HG03159 (cell line): ENCODE results near the gene EXOC6.

Experiments used
- ATAC-seq: cut with Tn5 transposase; IDR thresholded peaks from one replicate; pipeline ENCODE4 v1.9.1; 2021; ENCODE audit warnings: mild to moderate bottlenecking, moderate library complexity; ENCODE audit not compliant: unreplicated experiment

Gene EXOC6

DNA sequence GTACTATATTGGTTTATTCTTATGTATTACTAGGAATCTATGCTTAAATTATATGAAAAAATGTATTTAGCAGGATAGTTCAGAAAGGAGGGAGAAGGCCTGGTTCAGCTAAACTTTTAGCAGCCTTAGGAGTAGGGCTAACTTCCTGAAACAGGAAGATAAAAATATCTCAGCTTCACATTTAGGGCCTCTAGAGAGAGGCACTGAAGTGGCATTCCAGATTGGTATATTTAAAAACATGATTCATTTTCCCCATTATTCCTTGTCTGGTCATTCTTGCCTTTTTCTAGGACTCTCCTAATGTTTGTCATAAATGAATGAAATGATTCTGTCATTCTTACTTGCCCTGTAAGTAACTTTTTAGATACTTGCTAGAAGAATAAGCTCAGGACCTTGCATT lies 149.3 kb downstream of the EXOC6 start:
- no peak for ATAC-seq

DNA sequence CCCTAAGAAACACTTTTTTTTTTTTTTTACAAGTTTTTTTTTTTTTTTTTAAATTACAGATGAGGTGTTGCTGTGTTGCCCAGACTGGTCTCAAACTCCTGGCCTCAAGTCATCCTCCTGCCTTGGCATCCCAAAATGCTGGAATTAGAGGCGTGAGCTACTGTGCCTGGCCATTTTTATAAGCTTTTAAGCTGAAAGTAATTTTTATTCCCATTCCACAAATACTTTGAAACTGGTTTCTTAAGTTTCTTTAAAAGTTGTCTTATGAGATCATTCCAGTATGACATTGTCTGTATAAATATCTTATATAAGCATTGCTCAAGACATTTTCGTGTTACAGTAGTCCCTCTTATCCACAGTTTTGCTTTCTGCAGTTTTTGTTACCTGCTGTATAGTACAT lies 150.9 kb downstream of the EXOC6 start:
- ATAC-seq = no peak

DNA sequence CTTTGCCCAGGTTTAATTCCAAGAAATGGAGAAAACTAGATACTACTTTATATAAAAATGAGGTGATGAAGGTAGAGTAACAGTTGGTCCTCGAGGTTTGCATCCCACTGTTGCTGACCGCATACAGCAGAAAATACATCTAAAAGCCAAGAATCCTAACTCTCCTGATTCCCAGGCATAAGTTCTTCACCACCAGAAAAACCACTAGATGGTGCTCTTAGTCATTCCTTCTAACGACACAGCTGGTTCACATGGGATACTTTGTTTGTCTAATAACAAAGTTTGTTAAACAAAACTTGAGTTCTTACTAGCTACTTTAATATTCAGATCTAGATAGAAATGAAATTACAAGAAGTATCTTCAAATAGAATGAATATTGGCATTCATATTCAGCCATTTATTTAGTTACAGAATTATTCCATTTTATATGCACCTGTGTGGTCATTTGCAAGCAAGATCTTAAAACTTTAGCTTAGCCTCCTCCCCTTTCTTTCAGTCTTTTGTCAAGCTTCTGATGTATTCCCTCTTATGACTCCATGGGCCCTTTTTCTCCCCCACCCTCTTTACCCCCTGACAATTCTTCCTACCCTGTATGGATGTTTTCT lies 158.2 kb downstream of the EXOC6 start:
- no peak for ATAC-seq

DNA sequence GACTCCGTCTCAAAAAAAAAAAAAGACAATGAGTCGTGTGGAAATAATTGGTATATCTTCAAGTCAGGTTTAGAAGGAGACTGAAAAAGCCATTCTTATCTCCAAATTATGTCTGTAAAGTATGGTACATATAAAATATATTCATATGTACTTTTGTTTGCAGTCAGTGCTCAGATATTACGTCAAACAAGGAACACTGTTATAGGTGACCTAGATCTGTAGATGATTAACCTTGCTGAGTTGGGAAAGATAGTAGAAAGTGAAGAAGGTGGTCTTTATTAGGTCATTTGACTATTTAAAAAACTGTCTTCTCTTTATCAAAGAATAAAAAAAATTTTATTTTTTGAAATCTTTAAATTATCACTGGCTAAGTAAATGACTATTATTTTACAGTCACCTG lies 167.4 kb downstream of the EXOC6 start:
- no peak for ATAC-seq

DNA sequence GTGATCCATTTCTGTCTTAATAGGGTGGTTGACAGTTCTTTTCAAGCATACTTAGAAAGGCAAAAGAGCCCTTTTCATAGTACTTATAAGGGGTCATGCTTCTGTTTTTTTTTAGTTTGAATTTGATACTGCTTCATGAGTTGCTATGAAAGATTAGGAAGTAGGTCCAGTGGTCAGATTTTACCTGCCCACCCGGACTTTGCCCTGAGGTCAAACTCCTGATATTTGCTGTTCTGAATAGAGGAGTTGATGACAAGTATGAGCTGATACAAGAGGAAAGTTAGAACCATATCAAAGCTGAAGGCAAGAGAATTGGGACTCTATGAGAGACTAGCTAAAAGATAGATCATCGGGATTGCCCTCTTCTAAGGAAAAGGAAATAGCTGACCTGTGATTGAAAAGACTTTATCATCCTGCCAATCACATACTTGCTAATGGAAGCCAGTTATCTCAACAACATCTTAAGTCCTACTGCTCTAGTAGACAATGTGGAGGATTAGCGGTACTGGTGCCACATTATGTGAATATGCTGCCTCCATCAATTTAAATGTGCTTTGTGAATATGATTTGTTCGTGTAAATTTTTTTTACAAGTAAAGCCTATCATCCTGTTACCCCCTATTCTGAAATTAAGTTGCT lies 174.8 kb downstream of the EXOC6 start:
- ATAC-seq = no peak

DNA sequence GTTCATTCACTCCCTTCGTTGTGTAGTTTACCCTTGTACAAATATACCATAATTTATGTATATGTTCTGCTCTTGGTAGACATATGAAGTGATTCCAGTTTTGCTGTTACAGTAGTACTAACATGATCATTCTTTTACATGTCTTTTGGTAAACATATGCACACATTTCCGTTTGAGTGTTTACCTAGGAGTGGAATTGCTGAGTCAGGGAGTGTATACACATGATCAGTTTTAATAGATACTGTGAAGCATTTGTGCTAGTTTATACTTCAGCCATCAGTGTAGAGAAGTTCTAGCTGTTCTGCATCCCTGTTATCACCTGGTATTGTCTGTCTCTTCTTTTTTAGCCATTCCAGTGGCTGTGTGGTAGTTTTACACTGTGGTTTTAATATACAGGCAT lies 177.8 kb downstream of the EXOC6 start:
- ATAC-seq = no peak

DNA sequence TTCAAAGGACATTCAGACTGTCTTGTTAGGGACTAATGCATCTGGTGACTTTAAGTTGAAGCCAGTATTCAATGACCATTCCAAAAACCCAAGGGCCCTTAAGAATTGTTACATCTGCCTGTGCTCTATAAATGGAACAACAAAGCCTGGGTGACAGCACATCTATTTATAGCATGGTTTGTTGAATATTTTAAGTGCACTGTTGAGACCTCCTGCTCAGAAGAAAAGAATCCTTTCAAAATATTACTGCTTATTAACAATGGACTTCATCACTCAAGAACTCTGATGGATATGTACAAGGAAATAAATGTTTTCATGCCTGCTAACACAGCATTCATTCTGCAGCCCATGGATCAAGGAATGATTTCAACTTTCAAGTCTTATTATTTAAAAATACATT lies 179.2 kb downstream of the EXOC6 start:
- no peak for ATAC-seq

DNA sequence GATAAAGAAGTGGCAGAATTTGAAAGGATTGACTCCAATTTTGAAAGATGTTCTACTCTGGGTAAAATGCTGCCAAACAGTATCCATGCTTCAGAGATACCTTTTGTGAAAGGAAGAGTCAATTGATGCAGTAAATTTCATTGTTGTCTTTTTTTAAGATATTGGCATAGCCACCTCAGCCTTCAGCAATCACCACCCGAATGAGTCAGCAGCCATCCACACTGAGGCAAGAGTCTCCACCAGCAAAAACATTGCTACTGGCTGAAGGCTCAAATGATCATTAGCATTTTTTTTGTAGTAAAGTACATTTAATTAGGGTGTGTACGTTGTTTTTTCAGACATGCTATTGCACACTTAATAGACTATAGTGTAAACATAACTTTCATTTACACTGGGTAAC lies 180.6 kb downstream of the EXOC6 start:
- ATAC-seq = no peak

DNA sequence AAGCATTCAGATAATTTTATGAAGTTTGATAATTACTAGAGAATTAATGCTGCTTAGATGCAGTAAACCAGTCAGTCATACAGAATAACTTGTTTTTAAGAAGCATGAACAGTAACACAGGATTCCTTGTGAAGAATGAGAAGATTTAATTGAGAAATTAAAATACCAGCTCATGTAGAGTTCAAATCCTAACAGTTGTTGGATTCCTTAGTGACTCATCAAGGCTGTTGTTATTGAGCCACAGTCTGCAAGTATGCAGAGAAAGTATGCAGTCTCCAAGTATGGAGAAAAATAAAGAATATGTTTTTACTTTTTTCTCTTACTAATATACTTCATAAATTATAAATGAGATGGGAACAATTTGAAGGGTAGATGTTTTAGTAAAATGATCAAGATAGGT lies 182.1 kb downstream of the EXOC6 start:
- ATAC-seq = no peak

DNA sequence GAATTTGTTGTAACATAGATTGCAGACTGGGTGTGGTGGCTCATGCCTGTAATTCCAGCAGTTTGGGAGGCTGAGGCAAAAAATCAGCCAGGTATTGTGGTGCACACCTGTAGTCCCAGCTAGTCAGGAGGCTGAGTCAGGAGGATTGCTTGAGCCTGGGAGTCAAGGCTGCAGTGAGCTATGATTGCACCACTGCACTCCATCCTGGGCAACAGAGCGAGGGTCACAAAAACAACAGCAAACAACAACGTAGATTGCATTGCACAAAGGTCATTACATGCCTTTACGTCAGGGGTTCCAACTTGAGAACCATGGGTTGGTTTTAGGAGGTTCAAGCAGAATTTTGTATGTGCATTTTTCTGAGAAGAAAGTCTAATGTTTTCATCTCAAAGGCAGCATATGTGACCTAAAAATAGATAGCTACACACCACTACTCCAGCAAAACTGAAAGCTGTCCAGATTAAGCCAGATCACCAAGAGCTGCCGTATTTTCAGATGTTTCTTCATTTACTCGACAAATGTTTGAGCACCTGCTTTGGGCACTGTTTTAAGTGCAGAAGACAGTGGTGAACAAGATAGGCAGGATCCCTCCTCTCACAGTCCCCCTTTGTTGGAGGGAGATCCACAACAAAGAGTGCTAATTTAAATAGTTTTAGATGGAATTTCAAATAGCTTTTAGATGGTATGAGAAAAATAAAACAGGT lies 183.9 kb downstream of the EXOC6 start:
- ATAC-seq = no peak

DNA sequence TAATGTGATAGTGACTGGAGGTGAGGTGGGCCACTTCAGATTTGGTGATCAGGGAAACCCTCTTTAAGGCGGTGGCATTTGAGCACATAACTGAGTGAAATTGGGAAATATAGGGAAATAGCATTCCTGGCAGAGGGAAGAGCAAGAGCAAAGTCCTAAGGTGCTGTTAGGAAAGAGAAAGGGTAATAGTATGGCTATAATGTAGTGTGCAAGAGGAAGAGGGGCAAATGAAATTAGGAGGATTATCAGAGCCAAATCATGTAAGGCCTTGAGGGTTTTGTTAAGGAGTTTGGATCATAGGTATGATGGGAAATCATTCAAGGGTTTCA lies 184.5 kb downstream of the EXOC6 start:
- no peak for ATAC-seq

DNA sequence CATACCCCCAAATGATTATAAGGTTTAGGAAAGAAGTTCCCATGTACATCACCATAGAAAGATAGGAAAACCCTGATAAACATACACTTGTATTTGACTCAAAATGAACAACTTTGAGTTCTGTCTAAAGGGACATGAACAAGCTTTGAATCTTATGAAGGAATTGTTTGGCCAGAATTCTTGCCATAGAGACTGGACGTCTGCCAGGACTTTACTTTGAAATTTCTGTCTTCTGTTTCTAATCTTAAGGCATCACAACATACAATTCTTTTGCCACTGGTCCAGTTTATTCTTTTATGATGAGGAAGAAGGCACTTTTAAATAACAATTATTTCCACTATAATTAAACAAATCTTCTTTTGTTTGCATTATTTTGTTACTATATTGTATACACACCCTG lies 186.1 kb downstream of the EXOC6 start:
- no peak for ATAC-seq

DNA sequence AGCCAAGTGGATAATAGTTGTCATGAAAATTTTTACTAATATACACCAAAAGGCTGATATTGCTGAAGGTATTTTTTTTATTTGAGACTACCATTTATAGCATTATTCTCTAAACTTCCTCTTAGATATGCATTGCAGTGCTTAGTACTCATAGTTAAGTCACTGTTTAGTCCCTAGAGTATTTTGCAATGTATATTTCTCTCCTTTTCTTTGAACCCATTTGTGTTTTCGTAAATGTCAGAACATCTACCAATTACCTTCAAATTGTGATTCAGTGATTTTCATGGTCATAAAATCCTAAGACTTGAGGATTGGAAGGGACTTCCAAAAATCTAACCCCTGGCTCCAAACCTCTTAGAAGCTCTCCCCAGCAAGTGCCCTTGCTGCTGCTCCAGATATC lies 190.8 kb downstream of the EXOC6 start:
- no peak for ATAC-seq

DNA sequence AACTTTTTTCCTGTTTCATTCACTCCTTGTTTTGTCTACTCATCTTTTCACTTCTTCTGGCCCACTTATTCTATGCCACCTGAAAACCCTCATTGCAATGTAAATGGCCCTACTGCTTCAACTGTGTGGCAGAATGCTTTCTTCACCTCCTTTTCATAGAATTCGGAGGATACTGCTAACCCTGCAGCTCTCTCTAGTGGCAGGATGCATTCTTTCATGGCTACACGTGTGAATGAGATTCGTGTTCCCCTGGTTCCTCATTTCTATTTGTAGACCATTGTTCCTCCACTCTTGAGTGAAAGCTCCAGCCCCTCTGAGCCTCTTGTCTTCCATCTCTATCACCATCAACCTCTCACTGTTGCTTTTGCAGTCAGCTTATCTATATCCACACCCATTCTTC lies 191.4 kb downstream of the EXOC6 start:
- ATAC-seq = no peak

DNA sequence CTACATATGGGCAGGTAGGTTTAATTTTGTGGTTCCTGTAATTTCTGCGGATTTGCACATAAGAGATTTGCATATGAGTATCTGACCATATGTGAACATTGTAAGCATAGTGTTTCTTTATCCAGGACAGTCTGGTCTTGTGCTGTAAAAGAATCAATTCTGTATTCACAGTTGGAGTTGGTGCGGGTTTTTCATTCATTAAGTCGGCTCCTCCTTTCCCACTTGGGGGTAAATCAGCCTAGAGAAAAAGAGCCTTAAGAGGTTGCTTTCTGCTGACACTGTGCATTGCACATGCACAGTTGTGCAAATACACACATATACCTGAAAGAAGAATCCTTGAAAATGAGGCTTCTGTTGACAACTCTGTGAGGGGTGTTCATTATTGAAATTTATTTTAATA lies 206.2 kb downstream of the EXOC6 start:
- no peak for ATAC-seq

DNA sequence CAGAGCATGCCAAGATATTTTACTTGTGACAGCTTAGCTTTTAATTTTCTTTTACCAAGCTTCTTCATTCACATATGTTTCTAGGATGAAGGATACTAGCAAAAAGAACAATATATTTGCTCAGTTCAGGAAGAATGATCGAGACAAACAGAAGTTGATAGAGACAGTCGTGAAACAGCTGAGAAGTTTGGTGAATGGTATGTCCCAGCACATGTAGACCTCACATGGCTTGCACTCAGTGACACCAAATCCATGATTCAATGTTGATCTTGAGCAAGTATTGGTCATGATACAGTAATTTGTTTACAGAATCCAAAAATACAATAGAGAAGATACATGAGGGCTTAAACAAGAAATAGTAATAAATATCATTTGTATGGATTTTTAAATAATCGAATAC lies 209.8 kb downstream of the EXOC6 start:
- no peak for ATAC-seq

DNA sequence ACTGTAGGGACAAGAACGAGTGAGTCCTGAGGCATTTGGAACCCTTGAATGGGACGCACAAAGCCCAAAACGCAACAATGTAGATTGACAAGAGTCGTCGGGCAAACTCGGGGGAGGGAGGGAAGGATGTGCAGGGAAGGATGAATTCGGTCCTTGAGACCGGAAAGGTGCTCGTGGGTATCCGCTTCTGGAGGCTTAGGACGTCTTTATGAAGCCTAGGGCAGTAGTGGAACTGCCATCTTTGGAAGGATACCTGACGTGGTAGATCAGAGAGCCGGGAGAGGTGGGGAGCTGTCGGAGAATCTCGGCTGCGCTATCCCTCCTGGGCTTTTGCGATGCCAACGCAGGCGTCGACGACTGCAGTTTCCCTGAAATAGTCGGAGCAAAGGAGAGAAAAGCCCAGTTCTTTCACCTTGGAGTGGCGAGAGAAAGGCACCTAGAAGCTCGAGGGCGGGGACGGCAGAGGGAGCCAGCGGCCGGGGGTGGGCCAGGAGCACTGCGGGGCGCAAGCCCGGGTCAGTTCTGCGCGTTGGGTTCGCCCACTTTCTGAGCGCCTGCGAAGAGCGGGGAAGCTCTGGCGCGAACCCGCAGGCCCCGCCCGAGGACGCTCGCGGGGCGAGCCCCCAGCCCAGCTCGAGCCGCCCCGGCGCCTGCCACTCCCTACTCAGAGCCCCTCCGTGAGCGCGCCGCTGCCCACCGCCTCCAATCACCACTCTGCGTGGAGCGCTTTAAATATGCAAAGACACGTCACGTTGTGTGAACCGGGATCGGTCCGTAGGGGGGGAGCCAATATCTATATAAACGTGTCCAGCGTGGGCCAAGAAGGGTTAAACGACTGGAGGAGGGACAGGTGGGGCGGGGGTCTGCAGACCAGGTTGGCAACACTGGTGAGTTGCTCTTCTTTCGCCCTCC lies 211.9 kb downstream of the EXOC6 start, which contains the start of gene CYP26C1:
TSS of gene CYP26C1 (plus strand) at position 824 of the 912 bp plus-strand sequence. CDS start 466 bp downstream, outside the sequence.
- no peak for ATAC-seq

DNA sequence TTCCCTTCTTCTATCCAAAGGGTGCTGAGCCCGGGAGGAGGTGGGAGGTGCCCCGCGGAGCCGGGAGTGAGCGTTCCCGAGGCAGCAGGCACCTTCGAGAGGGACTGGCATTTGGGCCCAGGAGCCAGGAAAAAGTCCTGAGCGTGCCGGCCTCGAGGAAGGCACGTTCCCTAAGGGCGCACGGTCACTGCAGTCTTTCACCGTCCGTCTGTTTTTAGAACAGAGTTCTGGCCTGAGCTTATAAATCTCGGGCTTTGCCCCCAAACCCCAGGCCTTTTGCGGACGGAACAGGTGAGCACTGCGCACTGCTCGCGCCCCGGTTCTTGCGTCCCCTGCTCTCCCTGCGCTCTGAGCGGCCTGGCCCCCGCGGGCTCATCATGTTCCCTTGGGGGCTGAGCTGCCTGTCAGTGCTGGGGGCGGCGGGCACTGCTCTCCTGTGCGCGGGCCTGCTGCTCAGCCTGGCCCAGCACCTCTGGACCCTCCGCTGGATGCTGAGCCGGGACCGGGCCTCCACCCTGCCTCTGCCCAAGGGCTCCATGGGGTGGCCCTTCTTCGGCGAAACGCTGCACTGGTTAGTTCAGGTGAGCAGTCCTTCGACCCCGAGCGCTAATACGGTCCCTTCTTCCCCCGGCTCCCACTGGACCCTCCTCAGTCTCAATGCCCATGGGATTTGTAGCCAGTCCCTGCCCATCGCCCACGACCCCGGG lies 212.7 kb downstream of the EXOC6 start:
- no peak for ATAC-seq

DNA sequence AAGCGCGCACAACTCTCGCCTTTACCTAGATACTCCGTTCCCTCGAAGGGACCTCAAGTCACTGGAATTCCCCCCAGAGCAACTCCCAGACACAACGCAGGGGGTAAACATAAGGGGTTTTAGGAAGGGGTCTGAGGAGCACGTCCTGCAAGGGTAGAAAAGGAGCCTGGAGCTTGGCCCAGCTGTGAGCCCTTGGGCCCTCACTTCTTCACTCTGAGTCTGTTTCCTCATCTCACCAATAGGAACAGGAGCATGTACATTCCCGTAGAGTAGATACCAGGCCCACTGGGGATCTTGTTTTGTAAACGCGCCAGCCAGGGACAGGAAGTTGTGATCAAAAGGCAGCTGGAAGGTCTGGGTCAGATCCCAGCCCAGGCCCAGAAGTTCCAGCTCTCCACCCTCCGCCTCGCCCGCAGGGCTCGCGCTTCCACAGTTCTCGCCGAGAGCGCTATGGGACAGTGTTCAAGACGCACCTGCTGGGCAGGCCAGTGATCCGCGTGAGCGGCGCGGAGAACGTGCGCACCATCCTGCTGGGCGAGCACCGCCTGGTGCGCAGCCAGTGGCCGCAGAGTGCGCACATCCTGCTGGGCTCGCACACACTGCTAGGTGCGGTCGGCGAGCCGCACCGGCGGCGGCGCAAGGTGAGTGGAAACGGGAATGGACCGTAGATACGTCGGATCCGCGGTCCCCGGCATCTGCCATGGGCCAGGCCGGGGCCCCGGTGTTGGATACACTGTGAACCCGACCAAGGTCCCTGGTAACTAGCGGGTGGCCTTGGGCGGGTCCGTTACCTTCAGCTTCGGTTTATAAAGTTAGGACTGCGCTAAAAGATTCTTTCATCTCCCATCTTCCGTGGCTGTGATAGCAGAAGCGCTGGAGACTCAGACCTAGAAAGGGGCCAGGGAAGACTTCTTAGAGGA lies 213.5 kb downstream of the EXOC6 start:
- no peak for ATAC-seq
